Neural progenitor cell (in vitro differentiated cells): ENCODE results near the gene KLHL7. TPM values are rescaled to one million over a fixed set of nuclear protein-coding genes. Genes with fewer than 3 reads are reported as not detected.
"Not testable (repeated sequence)": the region's sequence is repeated elsewhere in the genome, so short reads cannot be mapped to it uniquely, and the experiment has no call there.

ENCODE experiments used
- DNase-seq: peaks from one replicate; pipeline ENCODE4 v3.0.0-alpha.2; 2016; ENCODE audit warnings: low spot score
- H2AFZ ChIP-seq: fragments of 200-600 bp; sonication (generic); replicated peaks from 2 replicates; pipeline ENCODE4 v1.6.1; 2016; ENCODE audit warnings: antibody characterized with exemption
- H3F3A ChIP-seq: fragments of 200-600 bp; sonication (generic); 2 replicates; pipeline ENCODE4 v1.6.1; 2016; ENCODE audit warnings: antibody characterized with exemption, low read depth
- H3K27ac ChIP-seq: fragments of 200-600 bp; sonication (generic); 2 replicates; pipeline ENCODE4 v1.5.1; 2016; ENCODE audit warnings: mild to moderate bottlenecking
- H3K27me3 ChIP-seq: fragments of 200-600 bp; sonication (generic); 2 replicates; pipeline ENCODE4 v1.6.1; 2016; ENCODE audit warnings: mild to moderate bottlenecking, moderate library complexity
- H3K36me3 ChIP-seq: fragments of 200-600 bp; sonication (generic); 2 replicates; pipeline ENCODE4 v1.5.1; 2016
- H3K4me1 ChIP-seq: fragments of 200-600 bp; sonication (generic); 2 replicates; pipeline ENCODE4 v1.6.1; 2016; ENCODE audit warnings: mixed run types
- H3K4me2 ChIP-seq: fragments of 200-600 bp; sonication (generic); 2 replicates; pipeline ENCODE4 v1.6.1; 2016
- H3K4me3 ChIP-seq: fragments of 200-600 bp; sonication (generic); 2 replicates; pipeline ENCODE4 v1.5.1; 2016
- H3K79me2 ChIP-seq: fragments of 200-600 bp; sonication (generic); 2 replicates; pipeline ENCODE4 v1.6.1; 2016; ENCODE audit warnings: low read depth
- H3K9ac ChIP-seq: fragments of 200-600 bp; sonication (generic); 2 replicates; pipeline ENCODE4 v1.6.1; 2016
- H3K9me3 ChIP-seq: fragments of 200-600 bp; sonication (generic); 2 replicates; pipeline ENCODE4 v1.5.1; 2016; ENCODE audit warnings: low read depth
- H4K20me1 ChIP-seq: fragments of 200-600 bp; sonication (generic); 2 replicates; pipeline ENCODE4 v1.6.1; 2016; ENCODE audit warnings: low read depth
- H3K27ac Mint-ChIP-seq: 3 replicates; pipeline ENCODE4 v1.8.0; 2021; ENCODE audit warnings: mixed read lengths
- H3K27me3 Mint-ChIP-seq: 2 replicates; pipeline ENCODE4 v1.8.0; 2022; ENCODE audit warnings: low read depth, mild to moderate bottlenecking, inconsistent platforms, moderate library complexity, mixed read lengths; ENCODE audit not compliant: insufficient read depth
- H3K36me3 Mint-ChIP-seq: 3 replicates; pipeline ENCODE4 v1.8.0; 2021; ENCODE audit warnings: mixed read lengths
- H3K4me1 Mint-ChIP-seq: 3 replicates; pipeline ENCODE4 v1.8.0; 2021; ENCODE audit warnings: mixed read lengths
- H3K4me3 Mint-ChIP-seq: 3 replicates; pipeline ENCODE4 v1.8.0; 2021; ENCODE audit warnings: mild to moderate bottlenecking, moderate library complexity, mixed read lengths
- H3K9me3 Mint-ChIP-seq: 3 replicates; pipeline ENCODE4 v1.8.0; 2020; ENCODE audit warnings: mixed read lengths
- EZH2 ChIP-seq: fragments of 200-600 bp; sonication (generic); IDR thresholded peaks from 2 replicates; pipeline ENCODE4 v1.6.1; 2017; ENCODE audit warnings: antibody characterized with exemption, mild to moderate bottlenecking, moderate library complexity
- EZH2phosphoT487 ChIP-seq: fragments of 200-600 bp; sonication (generic); IDR thresholded peaks from 2 replicates; pipeline ENCODE4 v1.6.1; 2017; ENCODE audit warnings: antibody characterized with exemption
- total RNA-seq: library from RNA; depleted of rRNA; stranded (reverse); fragments of >200 nt; gene quantifications from 2 replicates; pipeline ENCODE4 v1.2.3, GENCODE V29; 2015; ENCODE audit warnings: low replicate concordance
- TF ChIP-seq, protein P1 (sequence below): fragments of 200-600 bp; sonication (generic); IDR thresholded peaks from 2 replicates; pipeline ENCODE4 v1.5.1; 2017; ENCODE audit warnings: antibody characterized with exemption, mild to moderate bottlenecking

KLHL7 gene
- total RNA-seq, 1 donor from 2014 or later = 117 TPM

DNA sequence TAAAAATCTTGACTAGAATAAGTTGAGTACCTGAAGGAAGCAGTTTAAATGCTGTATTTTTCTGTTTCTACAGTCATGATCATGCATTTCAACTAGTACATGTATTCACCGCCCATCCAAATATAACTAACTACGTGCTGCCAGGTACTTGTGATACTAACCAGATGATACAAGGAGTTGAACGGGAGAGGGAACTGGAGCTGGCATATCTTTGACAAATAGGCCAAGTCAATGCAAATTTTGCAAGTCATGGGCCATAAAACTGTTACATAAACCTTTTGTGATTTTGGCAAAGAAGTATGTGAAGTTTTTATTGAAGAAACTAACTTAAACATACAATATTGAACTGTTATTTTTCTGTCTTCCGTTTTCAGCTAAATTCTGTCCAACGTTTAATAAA lies 90.7 kb downstream of the KLHL7 start:
- Histone ChIP-seq H3K4me1 (no peaks in the 10 kb centered on the region), H3K36me3 (peaks cover 16% of the 10 kb centered on the region), H2AFZ (no peak overlapping the region), H3K4me3 (no peak overlapping the region), H3K4me2 (no peak overlapping the region), H3K9me3 (no peaks in the 10 kb centered on the region), H3K9ac (no peak overlapping the region), H3K27me3 (no peaks in the 10 kb centered on the region), H3K79me2 (no peaks in the 10 kb centered on the region), H3K27ac (no peak overlapping the region), H3F3A (no peaks in the 10 kb centered on the region), H4K20me1 (no peaks in the 10 kb centered on the region)
- Mint-ChIP-seq H3K36me3 (peaks cover 30% of the 10 kb centered on the region), H3K4me1 (peaks cover 7% of the 10 kb centered on the region), H3K27ac (no peak overlapping the region), H3K27me3 (peaks cover 4% of the 10 kb centered on the region), H3K9me3 (no peaks in the 10 kb centered on the region), H3K4me3 (no peak overlapping the region)
- TF ChIP-seq EZH2phosphoT487 (no peak), EZH2 (no peak)
- TF ChIP-seq, protein P1, sequence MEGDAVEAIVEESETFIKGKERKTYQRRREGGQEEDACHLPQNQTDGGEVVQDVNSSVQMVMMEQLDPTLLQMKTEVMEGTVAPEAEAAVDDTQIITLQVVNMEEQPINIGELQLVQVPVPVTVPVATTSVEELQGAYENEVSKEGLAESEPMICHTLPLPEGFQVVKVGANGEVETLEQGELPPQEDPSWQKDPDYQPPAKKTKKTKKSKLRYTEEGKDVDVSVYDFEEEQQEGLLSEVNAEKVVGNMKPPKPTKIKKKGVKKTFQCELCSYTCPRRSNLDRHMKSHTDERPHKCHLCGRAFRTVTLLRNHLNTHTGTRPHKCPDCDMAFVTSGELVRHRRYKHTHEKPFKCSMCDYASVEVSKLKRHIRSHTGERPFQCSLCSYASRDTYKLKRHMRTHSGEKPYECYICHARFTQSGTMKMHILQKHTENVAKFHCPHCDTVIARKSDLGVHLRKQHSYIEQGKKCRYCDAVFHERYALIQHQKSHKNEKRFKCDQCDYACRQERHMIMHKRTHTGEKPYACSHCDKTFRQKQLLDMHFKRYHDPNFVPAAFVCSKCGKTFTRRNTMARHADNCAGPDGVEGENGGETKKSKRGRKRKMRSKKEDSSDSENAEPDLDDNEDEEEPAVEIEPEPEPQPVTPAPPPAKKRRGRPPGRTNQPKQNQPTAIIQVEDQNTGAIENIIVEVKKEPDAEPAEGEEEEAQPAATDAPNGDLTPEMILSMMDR = no peak
- DNase-seq = no peak

DNA sequence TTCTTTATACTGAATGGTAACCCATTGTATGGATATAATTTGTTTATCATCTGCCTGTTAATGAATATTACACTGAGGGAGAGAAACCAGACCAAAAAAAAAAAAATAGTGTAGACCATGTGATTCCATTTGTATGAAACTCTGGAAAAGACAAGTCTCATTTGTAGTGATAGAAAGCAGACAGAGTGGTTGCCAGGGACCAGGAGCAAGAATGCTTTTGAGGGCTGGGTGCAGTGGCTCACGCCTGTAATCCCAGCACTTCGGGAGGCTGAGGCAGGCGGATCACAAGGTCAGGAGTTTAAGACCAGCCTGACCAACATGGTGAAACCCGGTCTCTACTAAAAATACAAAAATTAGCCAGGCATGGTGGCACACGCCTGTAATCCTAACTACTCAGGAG lies 92.2 kb downstream of the KLHL7 start:
- Mint-ChIP-seq H3K27ac (peak overlapping the region; percentile 23), H3K36me3 (peaks cover 25% of the 10 kb centered on the region)
- H3K9ac ChIP-seq = not testable (repeated sequence)

DNA sequence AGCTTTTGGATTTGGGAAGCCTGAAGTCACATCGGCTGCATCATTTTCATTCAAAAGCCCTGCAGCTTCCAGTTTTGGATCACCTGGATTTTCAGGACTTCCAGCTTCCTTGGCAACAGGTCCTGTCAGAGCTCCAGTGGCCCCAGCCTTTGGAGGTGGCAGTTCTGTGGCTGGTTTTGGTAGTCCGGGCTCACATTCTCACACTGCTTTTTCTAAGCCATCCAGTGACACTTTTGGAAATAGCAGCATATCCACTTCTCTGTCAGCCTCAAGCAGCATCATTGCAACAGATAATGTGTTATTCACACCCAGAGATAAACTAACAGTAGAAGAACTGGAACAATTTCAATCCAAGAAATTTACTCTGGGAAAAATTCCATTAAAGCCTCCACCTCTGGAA lies 94.7 kb downstream of the KLHL7 start:
- H3K4me2 ChIP-seq = no peak overlapping the region
- Mint-ChIP-seq H3K9me3 (no peaks in the 10 kb centered on the region), H3K4me1 (peaks cover 7% of the 10 kb centered on the region), H3K27ac (no peak overlapping the region), H3K36me3 (peaks cover 18% of the 10 kb centered on the region), H3K27me3 (peaks cover 4% of the 10 kb centered on the region), H3K4me3 (no peak overlapping the region)
- no peaks in the 10 kb centered on the region for H3K9me3 ChIP-seq
- H3K4me3 ChIP-seq = no peak overlapping the region
- H3K4me1 ChIP-seq = no peaks in the 10 kb centered on the region
- TF ChIP-seq EZH2 (no peak), EZH2phosphoT487 (no peak)
- TF ChIP-seq, protein P1 = no peak
- no peaks in the 10 kb centered on the region for H3K79me2 ChIP-seq
- no peak overlapping the region for H2AFZ ChIP-seq
- H3F3A ChIP-seq = no peaks in the 10 kb centered on the region
- no peak overlapping the region for H3K9ac ChIP-seq
- H3K27ac ChIP-seq = no peak overlapping the region
- H4K20me1 ChIP-seq = no peaks in the 10 kb centered on the region
- DNase-seq = no peak
- H3K27me3 ChIP-seq = no peaks in the 10 kb centered on the region
- H3K36me3 ChIP-seq = peaks cover 16% of the 10 kb centered on the region

More for the DNA sequence above, 92.2 kb downstream of the KLHL7 start:
- not testable (repeated sequence) for H3K27me3 Mint-ChIP-seq, H3K9me3 ChIP-seq, H3K4me3 ChIP-seq, H3F3A ChIP-seq, H3K4me2 ChIP-seq, H3K79me2 ChIP-seq, H3K9me3 Mint-ChIP-seq, DNase-seq, H3K27me3 ChIP-seq, H3K4me1 ChIP-seq, H2AFZ ChIP-seq, H3K27ac ChIP-seq, H4K20me1 ChIP-seq, H3K4me1 Mint-ChIP-seq
- peak overlapping the region; percentile 9 for H3K4me3 Mint-ChIP-seq
- H3K36me3 ChIP-seq = peaks cover 16% of the 10 kb centered on the region

DNA sequence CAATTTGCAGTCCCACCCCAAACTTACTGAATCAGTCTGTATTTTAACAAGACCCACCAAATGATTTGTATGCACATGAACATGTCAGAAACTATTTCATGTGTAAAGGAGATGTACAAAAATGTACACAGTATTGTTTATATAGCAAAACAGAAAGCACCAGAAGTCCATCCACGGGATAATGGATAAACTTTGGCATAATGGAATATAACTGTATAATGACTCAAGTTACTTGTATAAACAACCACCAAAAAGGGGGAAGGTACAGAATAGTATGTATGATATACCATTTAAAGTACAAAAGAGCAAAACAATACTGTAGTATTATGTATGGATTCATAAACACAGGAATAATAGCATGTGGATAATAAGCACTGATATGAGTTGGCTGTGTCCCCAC lies 98.7 kb downstream of the KLHL7 start:
- Mint-ChIP-seq H3K4me3 (no peak overlapping the region), H3K27me3 (peaks cover 2% of the 10 kb centered on the region), H3K36me3 (peaks cover 17% of the 10 kb centered on the region), H3K9me3 (no peaks in the 10 kb centered on the region), H3K4me1 (no peaks in the 10 kb centered on the region), H3K27ac (no peak overlapping the region)
- Histone ChIP-seq H3K79me2 (no peaks in the 10 kb centered on the region), H3K9me3 (no peaks in the 10 kb centered on the region), H3K4me2 (no peak overlapping the region), H3K27me3 (no peaks in the 10 kb centered on the region), H3K9ac (no peak overlapping the region), H4K20me1 (no peaks in the 10 kb centered on the region), H3K4me1 (no peaks in the 10 kb centered on the region), H2AFZ (no peak overlapping the region), H3K4me3 (no peak overlapping the region), H3K36me3 (peaks cover 7% of the 10 kb centered on the region), H3K27ac (no peak overlapping the region), H3F3A (no peaks in the 10 kb centered on the region)
- no peak for DNase-seq
- TF ChIP-seq, protein P1 = no peak
- TF ChIP-seq EZH2 (no peak), EZH2phosphoT487 (no peak)
